HTR-8/SVneo (cell line): Measurements from ENCODE around the gene NHS.
A peak's percentile ranks its signal among the peaks of the same experiment; 100 is the strongest.
"Not testable (repeated sequence)": the region's sequence is repeated elsewhere in the genome, so short reads cannot be mapped to it uniquely, and the experiment has no call there.

Experiments used
- DNase-seq: peaks from one replicate; pipeline ENCODE4 v3.0.0; 2011; ENCODE audit warnings: low spot score, mixed read lengths; ENCODE audit not compliant: insufficient read length
- FAIRE-seq: peaks from 2 replicates; lab custom pipeline; 2011; peaks lifted over from hg19 to GRCh38; lab: Jason Lieb, UNC

NHS gene

GRCh38 chrX:17567821-17568220 is 192.8 kb downstream of the NHS start:
- no peak for FAIRE-seq
- no peak for DNase-seq

GRCh38 chrX:17568804-17569203 is 193.8 kb downstream of the NHS start:
- not testable (repeated sequence) for DNase-seq, FAIRE-seq

DNA sequence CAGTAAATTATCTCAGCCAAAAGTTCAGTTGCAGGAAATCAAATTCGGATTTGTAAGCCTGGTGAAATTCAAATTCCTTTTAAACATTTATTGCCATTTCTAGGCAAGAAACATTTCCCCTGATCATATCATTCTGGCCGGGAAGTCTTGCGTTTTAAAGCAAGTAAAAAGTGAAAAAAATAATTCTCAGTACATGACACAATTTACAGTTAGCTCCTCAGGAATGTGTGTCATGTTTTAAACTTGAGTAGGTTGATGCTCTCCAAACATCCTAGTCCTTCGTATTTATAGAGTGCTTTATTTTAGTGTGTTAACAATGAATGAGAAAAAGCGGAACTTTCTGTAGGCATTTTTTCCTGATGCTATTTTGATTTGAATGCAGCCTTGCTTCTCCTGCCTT is 204.0 kb downstream of the NHS start:
- DNase-seq (no peak), FAIRE-seq (no peak)

GRCh38 chrX:17580539-17581152 is 205.6 kb downstream of the NHS start:
- FAIRE-seq (no peak), DNase-seq (no peak)

DNA sequence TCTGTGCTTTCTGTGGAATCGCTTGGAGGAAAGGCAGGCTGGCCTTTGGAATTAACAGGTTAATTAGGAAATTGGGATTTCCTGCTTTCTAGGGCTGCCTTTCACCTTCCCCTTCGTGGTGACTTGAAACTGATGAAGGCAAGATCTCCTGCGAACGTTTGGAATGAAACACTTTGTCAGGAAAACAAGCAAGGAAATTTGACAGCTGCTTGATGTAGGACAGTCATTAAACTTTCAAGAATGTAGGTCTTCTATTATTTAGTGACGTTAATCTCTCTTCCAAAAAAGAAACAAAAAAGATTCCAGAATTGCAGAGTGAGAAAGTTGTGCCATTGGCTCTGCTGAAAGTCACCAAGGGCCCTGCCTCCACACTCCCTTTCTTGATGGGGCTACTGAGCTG is 206.6 kb downstream of the NHS start:
- no peak for FAIRE-seq
- DNase-seq, result no peak

- DNase-seq (no peak), FAIRE-seq (no peak)
These were observed 209.3 kb downstream of the NHS start for GRCh38 chrX:17584248-17584681.

DNA sequence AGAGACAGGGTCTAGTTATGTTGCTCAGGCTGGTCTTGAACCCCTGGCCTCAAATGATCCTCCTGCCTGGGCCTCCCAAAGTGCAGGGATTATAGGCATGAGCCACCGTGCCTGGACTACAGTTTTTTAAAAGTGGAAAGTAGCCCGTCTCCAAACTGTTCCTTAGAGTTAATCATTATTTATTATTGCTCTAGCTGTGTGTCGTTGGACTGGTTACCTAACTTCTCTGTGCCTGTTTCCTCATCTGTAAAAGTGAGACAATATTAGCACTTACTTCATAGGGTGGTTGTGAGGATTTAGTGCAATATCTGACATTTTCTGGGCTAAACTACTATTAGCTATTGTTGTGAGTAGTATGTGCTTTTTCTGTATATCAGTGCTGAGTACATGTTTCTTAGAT is 210.0 kb downstream of the NHS start:
- FAIRE-seq (no peak), DNase-seq (no peak)

DNA sequence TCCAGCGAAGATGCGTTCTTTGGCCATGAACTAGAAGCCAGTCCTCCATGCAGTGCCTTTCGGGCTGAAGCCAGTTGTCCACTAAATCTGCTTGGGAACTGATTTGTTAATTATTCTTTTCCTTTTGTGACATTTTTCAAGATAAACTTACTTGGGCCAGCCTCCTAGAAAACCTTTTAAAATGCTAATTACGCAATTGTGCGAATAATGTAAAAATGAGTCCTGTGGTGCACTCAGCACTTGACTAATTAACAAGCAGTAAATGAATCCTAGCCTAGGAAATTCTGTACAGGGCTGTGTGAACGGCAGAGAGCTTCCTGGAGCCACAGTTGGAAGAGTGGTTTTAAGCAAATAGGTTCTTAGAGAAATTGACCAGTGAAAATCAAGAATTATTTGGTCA is 212.4 kb downstream of the NHS start:
- no peak for DNase-seq
- FAIRE-seq, result no peak

- DNase-seq, result no peak
- no peak for FAIRE-seq
These were observed 213.3 kb downstream of the NHS start for GRCh38 chrX:17588303-17588702.

DNA sequence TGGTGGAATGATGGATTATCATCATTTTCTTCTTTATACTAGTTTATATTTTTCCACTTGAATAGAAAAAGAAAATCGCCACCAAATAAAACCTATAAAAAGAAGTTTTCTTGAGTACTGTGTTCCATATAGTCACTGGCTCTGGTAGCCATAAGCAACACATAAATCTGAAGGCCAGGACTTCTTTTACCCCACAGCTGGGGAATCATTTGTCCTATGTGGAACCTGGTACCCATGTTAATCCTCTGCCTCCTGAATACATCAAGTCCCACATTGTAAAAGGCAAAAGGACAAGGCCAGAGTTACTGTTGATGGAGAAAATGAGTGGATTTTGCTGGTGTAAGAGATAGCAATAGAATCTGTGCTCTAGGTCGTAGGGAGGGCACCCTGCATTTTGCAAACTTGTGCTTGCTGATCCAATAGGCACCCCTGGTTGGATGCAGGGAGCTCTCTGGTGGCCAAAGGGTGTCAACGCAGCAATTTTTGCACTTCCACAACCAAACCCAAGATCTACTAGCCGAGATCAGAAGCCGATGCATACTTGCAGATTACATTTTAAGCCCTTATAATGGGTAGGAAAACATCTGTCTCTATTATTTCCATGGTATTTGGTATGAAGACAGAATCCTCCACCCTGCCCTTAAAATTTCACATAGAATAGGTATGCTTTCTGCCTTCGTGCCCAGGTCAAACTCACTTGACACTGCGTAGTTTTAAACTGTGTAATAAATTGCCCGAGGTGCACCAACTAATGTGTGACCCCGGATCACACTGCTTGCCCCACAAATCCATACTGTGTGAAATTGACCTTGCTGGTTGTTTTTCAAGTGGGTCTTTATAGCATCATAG is 216.1 kb downstream of the NHS start:
- FAIRE-seq (no peak), DNase-seq (peak; percentile 31)

GRCh38 chrX:17591741-17592110 is 216.7 kb downstream of the NHS start:
- DNase-seq, result peak; percentile 21
- FAIRE-seq, result no peak

DNA sequence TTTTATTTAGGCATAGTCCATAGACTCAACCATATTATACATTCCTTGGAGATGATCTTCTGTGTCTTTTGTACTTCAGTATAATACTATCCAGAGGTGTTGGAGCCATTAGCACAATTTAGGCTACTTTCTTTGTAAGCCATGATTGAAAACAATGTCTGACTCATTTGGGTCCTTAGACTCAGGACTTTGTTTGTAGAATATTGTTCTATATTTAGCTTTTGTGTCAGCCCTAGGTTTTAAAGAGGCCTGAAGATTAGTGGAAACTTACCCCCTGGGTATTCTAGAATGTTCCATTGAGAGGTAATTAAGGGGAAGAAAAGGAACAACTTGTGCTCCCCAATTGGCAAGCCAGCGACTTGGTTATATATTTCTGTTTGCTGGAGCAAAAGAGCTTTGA is 217.1 kb downstream of the NHS start:
- FAIRE-seq, result no peak
- no peak for DNase-seq

GRCh38 chrX:17594693-17595092 is 219.7 kb downstream of the NHS start:
- no peak for FAIRE-seq
- no peak for DNase-seq

GRCh38 chrX:17595456-17596035 is 220.5 kb downstream of the NHS start:
- DNase-seq (no peak), FAIRE-seq (no peak)

GRCh38 chrX:17596061-17596460 is 221.1 kb downstream of the NHS start:
- FAIRE-seq, result no peak
- no peak for DNase-seq

- no peak for DNase-seq
- no peak for FAIRE-seq
These were observed 221.7 kb downstream of the NHS start for GRCh38 chrX:17596546-17597205.

DNA sequence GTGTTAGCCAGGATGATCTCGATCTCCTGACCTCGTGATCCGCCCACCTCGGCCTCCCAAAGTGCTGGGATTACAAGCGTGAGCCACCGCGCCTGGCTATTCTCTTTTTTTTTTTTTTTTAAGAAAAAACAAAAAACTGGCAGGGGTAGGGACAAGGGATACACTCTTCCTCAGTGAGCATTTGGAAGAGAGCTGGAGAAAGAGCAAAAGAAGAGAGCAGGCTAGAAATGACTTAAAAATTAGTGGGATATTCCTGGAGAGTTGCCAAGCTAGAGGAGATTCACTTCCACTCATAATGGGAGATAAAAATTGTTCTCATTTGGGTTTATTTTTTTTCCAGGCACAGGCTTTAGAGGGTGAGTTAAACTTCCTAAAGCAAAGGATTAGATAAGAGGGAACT is 222.3 kb downstream of the NHS start:
- DNase-seq (no peak), FAIRE-seq (no peak)

- no peak for DNase-seq
- FAIRE-seq, result no peak
These were observed 222.9 kb downstream of the NHS start for GRCh38 chrX:17597836-17598439.

- FAIRE-seq (no peak), DNase-seq (no peak)
These were observed 226.6 kb downstream of the NHS start for GRCh38 chrX:17601441-17602200.

- FAIRE-seq (no peak), DNase-seq (no peak)
These were observed 227.2 kb downstream of the NHS start for GRCh38 chrX:17602245-17602644.
